GM08714 (cell line): ENCODE measurements around the gene MAPKAPK3.

ENCODE experiments used
- H3K4me3 ChIP-seq: fragments of 200-500 bp; sonication (Bioruptor generic); 2 replicates; pipeline ENCODE4 v1.5.1; 2014; ENCODE audit warnings: mild to moderate bottlenecking, low read length, inconsistent platforms
- ZNF274 ChIP-seq: IDR thresholded peaks from 2 replicates; pipeline ENCODE4 v1.6.1; 2012; ENCODE audit warnings: mild to moderate bottlenecking, low read depth, low read length

Gene MAPKAPK3

DNA sequence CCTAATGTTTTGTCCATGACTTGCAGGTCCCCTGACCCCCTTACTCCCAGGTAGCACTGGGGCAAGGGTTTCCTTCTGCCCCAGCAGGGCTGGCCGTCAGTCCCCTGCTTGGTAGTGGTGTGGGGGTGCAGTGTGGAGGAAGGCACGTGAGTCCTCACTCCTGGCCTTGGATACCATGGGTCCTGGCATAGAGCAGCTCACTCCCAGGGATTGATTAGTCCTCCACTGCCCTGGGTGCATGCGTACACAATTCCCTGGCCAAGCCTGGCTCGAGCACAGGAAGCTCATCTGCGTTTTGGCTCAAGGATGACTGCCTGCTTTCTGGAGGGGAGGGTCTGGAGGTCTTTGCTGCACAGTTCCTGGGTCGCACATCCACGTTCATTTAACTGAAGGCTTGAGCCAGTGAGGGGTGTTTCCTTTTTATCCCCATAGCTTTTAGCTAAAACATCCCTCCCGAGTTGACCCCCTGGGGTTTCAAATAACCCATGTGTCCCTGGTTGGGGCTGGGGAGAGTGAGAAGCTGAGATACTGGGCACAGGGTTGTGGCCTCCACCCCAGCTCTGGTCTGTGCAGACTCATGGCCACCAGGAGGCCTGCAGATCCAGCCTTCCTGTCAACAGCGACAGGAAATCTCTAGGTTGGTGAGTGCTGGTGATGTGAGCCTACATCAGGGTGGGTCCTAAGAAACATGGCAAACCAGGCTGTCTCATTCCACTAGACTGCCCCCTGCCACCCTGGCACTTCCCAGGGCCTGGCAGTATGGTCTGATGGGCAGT lies 36.1 kb upstream of the MAPKAPK3 start:
- TF ChIP-seq ZNF274: no peak
- no peak overlapping the region for H3K4me3 ChIP-seq

DNA sequence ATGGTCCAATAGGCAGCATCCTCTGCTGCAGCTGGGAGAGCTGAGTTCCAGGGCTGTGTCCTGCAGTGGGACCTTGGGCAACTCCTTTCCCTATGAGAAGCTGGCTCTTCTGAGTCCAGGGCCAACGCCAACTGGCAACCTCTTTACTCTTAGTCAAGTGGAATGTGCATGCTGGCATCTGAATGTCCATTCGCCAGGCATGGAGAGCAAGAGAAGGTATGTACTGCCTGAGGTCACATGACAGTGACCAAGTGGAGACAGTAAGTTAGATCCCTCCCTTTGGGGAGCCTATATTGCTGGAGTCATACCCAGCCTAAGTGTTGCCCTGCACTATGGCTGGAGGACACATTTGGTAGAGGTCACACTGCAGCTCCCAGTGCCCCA lies 35.5 kb upstream of the MAPKAPK3 start:
- no peak for TF ChIP-seq ZNF274
- no peak overlapping the region for H3K4me3 ChIP-seq

DNA sequence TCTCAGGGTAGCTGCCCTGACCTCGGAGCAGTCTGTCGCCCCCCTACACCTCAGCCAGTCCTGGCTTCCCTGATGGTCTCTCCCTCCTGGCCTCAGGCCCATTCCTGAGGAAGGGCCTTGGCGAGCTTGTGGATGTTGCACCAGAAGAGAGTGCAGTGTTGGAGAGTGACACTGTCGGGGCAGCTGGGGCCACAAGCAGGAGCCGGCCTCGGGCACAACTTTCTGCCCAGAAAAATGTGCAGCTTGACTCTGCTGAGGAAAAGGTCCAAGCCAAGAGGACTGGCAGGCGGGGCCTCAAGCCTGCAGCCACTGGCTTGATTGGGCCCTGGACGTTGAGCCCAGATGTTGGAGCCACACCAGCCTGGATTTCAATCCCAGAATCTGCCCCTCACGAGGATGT lies 34.9 kb upstream of the MAPKAPK3 start:
- TF ChIP-seq ZNF274: no peak
- H3K4me3 ChIP-seq: no peak overlapping the region

DNA sequence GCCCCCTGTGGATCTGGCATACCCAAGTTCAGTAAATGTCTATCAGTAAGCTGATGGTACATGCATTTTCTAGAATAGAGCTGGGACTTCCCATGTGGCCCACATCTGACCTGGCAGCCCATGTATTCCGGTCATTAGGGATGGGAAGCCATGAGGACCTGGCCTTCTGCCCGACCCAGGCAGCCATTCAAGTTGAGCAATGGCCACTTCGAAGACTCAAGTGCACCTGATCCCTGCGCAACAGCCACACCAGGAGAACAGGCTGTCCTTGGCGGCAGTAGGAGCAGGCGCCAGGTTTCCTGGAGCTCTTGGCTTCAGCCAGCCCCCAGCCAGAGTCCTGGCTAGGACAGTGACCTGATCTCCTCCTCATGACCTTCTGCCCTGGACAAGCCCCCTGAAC lies 33.1 kb upstream of the MAPKAPK3 start:
- H3K4me3 ChIP-seq: no peak overlapping the region
- TF ChIP-seq ZNF274: no peak

DNA sequence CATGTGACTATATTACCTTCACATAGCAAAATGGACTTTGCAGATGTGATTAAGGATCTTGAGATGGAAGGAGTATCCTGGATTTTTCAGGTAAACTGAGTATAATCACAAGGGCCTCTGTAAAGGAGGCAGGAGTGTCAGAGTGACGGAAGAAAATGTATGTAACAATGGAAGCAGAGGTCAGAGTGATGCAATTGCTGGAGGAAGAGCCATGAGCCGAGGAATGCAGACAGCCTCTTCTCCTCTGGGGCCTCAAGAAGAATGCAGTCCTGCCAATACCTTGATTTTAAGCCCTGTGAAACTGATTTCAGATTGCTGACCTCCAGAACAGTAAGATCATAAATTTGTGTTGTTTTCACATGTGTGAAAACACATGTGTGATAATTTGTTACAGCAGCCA lies 32.6 kb upstream of the MAPKAPK3 start:
- no peak for TF ChIP-seq ZNF274

DNA sequence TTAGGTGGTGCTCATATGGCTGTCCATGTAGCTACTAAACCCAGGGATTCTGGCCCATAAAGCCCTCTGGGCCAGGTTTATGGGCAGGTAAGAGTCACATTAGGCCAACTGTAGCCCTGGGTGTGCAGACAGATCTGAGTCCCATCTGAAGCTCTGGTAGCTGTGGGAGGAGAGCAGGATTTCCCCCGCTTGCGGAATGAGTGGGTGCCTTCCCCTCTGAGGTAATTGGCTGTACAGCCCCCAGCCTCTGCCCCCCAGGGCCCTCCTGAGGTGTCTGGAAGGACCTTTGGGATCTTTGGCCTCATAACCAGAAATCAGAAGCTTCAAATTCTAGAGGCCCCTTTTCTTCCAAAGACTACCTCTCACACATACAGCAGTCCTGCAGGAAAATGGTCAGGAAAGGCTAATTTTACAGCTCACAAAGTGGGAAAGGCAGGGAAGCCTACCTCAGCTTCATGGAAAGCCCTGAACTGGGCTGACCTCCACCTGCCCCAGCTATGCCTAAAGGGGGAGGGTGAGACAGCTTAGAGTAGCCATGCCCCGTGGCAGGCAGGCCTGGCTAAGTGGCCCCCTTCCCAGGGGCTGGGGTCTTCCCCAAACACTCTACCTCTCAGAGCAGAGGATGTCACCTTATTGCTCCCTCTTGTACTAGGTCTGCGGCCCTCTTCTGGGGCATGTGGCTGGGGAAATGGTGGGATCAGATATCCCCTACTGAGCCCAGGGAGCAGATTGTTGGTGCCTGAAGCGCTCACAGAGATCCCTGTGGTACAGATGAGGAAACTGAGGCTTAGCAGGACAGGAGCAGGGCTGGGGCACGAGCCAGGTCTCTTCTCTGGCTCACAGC lies 30.8 kb upstream of the MAPKAPK3 start:
- H3K4me3 ChIP-seq: no peak overlapping the region
- no peak for TF ChIP-seq ZNF274

More for the DNA sequence above, 32.6 kb upstream of the MAPKAPK3 start:
- H3K4me3 ChIP-seq: no peak overlapping the region

DNA sequence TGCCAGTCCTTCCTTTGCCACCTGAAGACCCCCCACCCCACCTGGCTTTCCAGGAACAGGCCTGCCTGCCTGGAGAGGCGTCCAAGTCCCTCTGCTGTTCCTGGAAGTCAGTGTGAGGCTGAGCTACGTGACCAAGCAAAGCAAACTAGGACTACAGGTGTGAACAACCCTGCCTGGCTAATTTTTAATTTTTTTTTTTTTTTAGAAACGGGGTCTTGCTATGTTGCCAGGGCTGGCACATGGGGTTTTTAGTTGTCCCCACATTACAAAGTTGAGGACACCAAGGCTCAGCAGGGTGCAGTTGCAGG lies 30.2 kb upstream of the MAPKAPK3 start:
- no peak overlapping the region for H3K4me3 ChIP-seq
- no peak for TF ChIP-seq ZNF274

DNA sequence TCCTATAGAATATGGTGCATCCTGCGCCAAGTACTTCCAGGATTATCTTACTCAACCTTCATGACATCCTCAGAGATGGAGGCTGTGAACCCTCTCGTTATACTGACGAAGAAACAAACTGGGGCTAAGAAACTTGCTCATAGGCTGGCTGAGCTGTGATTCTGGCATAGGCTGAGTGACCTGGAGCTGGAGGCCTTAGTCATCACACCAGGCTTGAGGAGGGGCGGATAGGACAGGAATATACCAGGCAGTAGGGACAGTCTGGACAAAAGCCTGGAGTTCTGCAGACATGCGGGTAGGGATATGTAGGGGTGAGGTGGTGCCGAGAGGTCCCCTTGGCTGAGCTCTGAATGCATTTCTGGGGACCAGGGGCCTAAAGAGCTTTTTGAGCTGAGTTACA lies 29.6 kb upstream of the MAPKAPK3 start:
- H3K4me3 ChIP-seq: no peak overlapping the region

DNA sequence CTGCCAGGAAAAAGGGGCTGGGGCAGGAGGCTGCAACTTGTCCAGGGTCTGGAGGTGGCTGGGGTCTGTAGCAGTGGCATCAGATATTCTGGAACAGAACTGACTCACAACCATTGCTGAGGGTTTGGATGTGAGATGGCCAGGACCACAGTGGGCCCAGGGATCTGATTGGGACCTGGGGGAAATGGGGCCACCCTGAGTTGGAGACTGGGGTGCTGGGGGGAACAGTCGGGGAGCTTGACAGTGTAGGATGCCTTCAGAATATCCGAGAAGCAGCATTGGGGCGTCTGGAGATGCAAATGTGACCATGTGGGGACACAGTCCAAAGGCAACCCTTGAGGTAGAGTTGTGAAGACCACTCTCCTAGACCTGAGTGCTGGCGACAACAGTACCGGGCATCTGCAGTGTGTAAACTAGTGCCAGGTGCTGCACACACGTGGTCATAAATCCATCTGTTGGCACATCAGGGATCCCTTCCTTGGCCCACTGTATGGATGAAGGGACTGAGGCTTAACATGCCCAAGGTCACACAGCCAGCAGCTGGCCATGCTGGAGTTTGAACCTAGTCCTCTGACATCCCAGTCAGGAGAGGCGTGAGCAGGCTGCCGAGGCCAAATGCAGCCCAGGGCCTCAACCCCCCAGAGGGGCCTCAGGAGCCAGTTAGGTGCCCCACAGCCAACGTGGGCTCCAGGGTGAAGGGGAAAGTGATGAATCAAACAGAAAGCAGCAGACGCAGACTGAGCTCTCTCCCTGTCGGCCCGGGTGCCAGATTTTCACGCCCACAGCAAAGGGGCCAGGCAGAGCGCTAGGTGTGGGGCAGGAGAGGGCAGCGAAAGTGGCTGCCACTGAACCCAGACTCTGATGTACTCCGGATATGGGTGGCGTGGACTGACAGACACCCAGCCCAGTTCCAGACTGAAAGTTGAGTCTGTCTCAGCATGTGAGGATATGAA lies 28.9 kb upstream of the MAPKAPK3 start:
- no peak for TF ChIP-seq ZNF274

More for the DNA sequence above, 29.6 kb upstream of the MAPKAPK3 start:
- TF ChIP-seq ZNF274: no peak

DNA sequence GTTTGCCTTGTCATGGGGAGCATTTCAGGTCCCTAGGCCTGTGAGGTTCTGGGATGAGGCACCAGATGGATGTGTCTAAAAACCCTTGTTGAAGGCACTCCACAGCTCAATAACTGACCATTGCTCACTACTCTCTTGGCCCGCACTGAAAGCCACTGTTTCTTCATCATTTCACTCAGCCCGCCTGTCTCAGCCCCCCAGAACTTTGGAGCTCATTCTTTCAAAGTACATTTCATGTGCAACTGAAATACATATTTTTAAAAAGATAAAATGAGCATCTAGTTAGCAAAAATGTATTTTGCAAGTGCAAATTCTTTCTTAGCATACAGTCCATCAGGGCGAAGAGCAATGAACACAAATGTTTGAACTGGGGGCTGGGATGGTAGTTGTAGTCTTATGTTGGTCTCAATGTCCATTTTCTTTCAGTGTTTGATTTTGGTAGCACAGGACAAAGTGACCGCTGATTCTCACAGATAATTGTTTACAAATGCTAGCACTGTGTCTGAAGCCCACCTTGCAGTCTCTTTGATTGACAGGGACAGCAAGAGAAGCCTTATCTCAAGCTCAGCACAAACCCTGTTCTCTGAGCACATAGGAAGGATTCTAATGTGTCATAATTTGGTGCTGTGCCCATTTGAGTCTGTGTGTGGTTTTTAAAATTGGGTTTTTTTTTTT lies 28.1 kb upstream of the MAPKAPK3 start:
- no peak for TF ChIP-seq ZNF274
- no peak overlapping the region for H3K4me3 ChIP-seq

More for the DNA sequence above, 28.9 kb upstream of the MAPKAPK3 start:
- H3K4me3 ChIP-seq: no peak overlapping the region

DNA sequence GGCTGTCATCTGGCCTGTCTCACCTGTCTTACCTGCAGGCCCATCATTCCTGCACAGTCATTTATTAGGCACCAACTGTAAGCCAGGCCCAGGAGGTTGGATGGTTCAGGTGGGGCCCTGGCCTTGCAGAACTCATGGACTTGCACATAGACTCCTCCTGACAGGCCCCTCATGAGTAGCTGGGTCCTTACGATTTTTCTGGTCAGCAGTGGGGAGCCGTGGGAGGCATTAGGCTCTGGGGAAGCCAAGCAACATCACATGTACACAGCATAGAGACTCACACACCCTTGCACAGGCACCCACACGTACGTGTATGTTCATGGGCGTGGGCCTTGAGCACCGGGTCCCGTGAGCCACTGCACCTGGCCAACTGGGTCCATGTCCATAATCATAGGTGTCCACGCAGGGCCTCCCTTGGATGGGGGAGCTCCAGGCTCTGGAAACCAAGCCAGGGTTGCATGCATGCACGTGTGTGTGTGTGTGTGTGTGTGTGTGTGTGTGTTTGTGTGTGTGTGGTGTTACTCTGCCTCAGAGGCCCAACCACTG lies 25.7 kb upstream of the MAPKAPK3 start:
- no peak for TF ChIP-seq ZNF274
- no peak overlapping the region for H3K4me3 ChIP-seq

DNA sequence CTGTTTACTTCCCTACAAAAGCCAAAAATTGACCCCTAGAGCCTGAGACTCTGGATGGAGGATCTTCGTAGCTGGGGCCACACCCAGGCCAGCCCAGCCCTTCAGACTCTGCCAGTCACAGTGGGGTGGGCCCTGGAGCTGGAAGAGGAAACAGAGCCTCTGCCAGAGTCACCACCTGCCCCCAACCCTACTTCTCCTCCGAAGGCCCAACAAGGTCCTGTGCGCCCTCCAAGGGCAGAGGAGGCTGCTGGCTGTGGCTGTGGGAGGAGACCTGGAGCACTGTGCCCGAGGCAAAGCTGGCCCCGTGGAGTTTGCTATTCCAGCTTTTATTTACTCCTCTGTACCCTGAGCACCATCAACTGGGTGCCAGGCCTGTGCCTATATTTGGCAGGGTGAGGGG lies 24.4 kb upstream of the MAPKAPK3 start:
- no peak overlapping the region for H3K4me3 ChIP-seq
- no peak for TF ChIP-seq ZNF274

DNA sequence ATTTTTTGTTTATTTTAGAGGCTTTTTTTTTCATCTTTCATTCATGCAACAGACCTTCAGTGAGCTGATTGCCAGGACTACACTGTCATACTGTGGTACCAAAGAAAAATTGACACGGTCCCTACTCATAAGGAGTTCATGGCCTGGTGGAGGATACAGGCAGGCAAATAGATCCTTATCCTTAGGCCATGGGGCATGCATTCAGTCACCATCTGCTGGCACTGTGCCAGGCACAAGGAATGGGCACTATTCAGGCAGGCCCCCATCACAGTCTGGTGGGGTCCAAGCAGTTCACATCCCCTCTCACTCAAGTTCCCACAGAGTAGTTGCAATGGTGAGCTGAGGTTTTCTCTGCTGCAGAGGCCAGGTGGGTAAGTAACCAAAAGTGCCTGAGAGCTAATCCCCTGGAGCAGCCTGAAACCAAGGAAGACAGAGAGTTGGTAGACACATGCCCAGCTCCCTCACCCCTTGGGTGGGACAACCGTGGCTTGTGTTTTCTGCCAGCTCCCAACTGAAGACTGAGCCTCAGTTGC lies 22.6 kb upstream of the MAPKAPK3 start:
- no peak overlapping the region for H3K4me3 ChIP-seq
- TF ChIP-seq ZNF274: no peak
